B cell (primary cell): ENCODE data around the gene BCL2L15. TPM values are rescaled to one million over a fixed set of nuclear protein-coding genes. Genes with fewer than 3 reads are reported as not detected.

ENCODE experiments used
- ATAC-seq: fragments of 200-7000 bp; cut with Tn5 transposase; one replicate; pipeline ENCODE4 v1.10.0; 2021; ENCODE audit warnings: low read depth, mild to moderate bottlenecking, moderate number of reproducible peaks, moderate library complexity
- CTCF ChIA-PET: fragments of 350-600 bp; sonication (Branson Sonifier 250); formaldehyde crosslinking; loops from one replicate; lab custom pipeline; 2021; ENCODE audit warnings: antibody characterized with exemption, inconsistent platforms; lab: Charles Lee
- POLR2A ChIA-PET: fragments of 350-600 bp; sonication (Branson Sonifier 250); formaldehyde crosslinking; loops from one replicate; lab custom pipeline; 2021; ENCODE audit warnings: antibody characterized with exemption; lab: Charles Lee
- DNase-seq: peaks from one replicate; pipeline ENCODE4 v3.0.0; 2013
- H2AFZ ChIP-seq: 2 replicates; pipeline ENCODE4 v1.6.1; 2012; ENCODE audit warnings: mild to moderate bottlenecking, low read depth, low read length; ENCODE audit not compliant: insufficient read depth, poor library complexity, severe bottlenecking
- H3K27ac ChIP-seq, 2 donors: 1 replicate in 1 of 2; 2 replicates in 1 of 2; pipeline ENCODE4 v1.5.1; 2012 to 2013; ENCODE audit warnings: low read length in 2 of 2, mild to moderate bottlenecking in 2 of 2, moderate library complexity in 1 of 2
- H3K27me3 ChIP-seq, 4 experiments: fragments of 200-600 bp in 1 of 4; sonication (generic) in 1 of 4; replicated peaks in 1 of 4; 1 replicate in 2 of 4; 2 replicates in 2 of 4; pipeline versions ENCODE4 v1.6.1 to v1.7.0; 2013 to 2016; ENCODE audit warnings: low read length in 3 of 4, mild to moderate bottlenecking in 2 of 4, mixed read lengths in 1 of 4, moderate library complexity in 1 of 4; ENCODE audit not compliant: insufficient read depth in 4 of 4, control insufficient read depth in 3 of 4; ENCODE audit errors: control extremely low read depth in 1 of 4
- H3K36me3 ChIP-seq, 2 experiments: replicated peaks in 1 of 2; 1 replicate in 1 of 2; 2 replicates in 1 of 2; pipeline versions ENCODE4 v1.6.1 to v1.7.1; 2013; ENCODE audit warnings: low read length in 1 of 2; ENCODE audit not compliant: insufficient read depth in 2 of 2, control insufficient read depth in 1 of 2; ENCODE audit errors: control extremely low read depth in 1 of 2, extremely low read depth in 1 of 2
- H3K4me1 ChIP-seq, 2 donors: fragments of 200-600 bp in 1 of 2; sonication (generic) in 1 of 2; 1 replicate in 1 of 2; 2 replicates in 1 of 2; pipeline versions ENCODE4 v1.5.1 to v1.6.1; 2013 to 2017; ENCODE audit warnings: low read length in 2 of 2; ENCODE audit not compliant: control insufficient read depth in 2 of 2, insufficient read depth in 2 of 2
- H3K4me2 ChIP-seq: replicated peaks from 2 replicates; pipeline ENCODE3; 2012; ENCODE audit warnings: mild to moderate bottlenecking, low read depth, low read length; ENCODE audit not compliant: poor library complexity, severe bottlenecking
- H3K4me3 ChIP-seq, 5 experiments: fragments of 200-600 bp in 1 of 5; sonication (generic) in 1 of 5; 1 replicate in 3 of 5; 2 replicates in 2 of 5; pipeline versions ENCODE4 v1.5.1 to v1.7.0; 2011 to 2016; ENCODE audit warnings: low read length in 4 of 5, mild to moderate bottlenecking in 4 of 5, low read depth in 2 of 5, control low read depth in 1 of 5, moderate library complexity in 1 of 5; ENCODE audit not compliant: insufficient read depth in 1 of 5; ENCODE audit errors: control extremely low read depth in 1 of 5, extremely low read depth in 1 of 5
- H3K79me2 ChIP-seq: fragments of 200-600 bp; sonication (generic); one replicate; pipeline ENCODE4 v1.6.0; 2016; ENCODE audit warnings: low read length; ENCODE audit not compliant: control insufficient read depth, insufficient read depth
- H3K9ac ChIP-seq: fragments of 200-600 bp; sonication (generic); 2 replicates; pipeline ENCODE4 v1.6.1; 2017; ENCODE audit warnings: mild to moderate bottlenecking, low read length, moderate library complexity
- H3K9me3 ChIP-seq, 3 donors: one replicate each; pipeline versions ENCODE4 v1.6.1 to v1.7.1; 2013; ENCODE audit warnings: low read length in 2 of 3; ENCODE audit not compliant: control insufficient read depth in 2 of 3, insufficient read depth in 1 of 3; ENCODE audit errors: control extremely low read depth in 1 of 3
- H4K20me1 ChIP-seq: 2 replicates; pipeline ENCODE4 v1.6.0; 2012; ENCODE audit warnings: mild to moderate bottlenecking, low read length; ENCODE audit not compliant: insufficient read depth, control insufficient read depth, poor library complexity, severe bottlenecking
- H3K27ac Mint-ChIP-seq: one replicate; pipeline ENCODE4 v1.8.0; 2021; ENCODE audit warnings: mixed read lengths
- H3K27me3 Mint-ChIP-seq: one replicate; pipeline ENCODE4 v1.8.0; 2021; ENCODE audit warnings: mixed read lengths
- H3K4me1 Mint-ChIP-seq: one replicate; pipeline ENCODE4 v1.8.0; 2021; ENCODE audit warnings: mixed read lengths
- H3K4me3 Mint-ChIP-seq: one replicate; pipeline ENCODE4 v1.8.0; 2021; ENCODE audit warnings: mixed read lengths
- H3K9me3 Mint-ChIP-seq: one replicate; pipeline ENCODE4 v1.8.0; 2022; ENCODE audit warnings: mixed read lengths; ENCODE audit not compliant: insufficient read depth
- CTCF ChIP-seq: fragments of 200-600 bp; IDR thresholded peaks from one replicate; pipeline ENCODE4 v1.8.0; 2022; ENCODE audit warnings: antibody characterized with exemption, mild to moderate bottlenecking
- EZH2 ChIP-seq: IDR thresholded peaks from 2 replicates; pipeline ENCODE4 v1.6.1; 2012; ENCODE audit warnings: borderline replicate concordance, low read depth, mild to moderate bottlenecking, moderate library complexity, low read length; ENCODE audit not compliant: insufficient read depth, poor library complexity, severe bottlenecking
- WGBS: methylation state at CpG from one replicate; pipeline ENCODE4 v1.1.5; 2013; ENCODE audit warnings: missing lambda C conversion rate; ENCODE audit not compliant: insufficient coverage; 5-methylcytosine and 5-hydroxymethylcytosine counted together
- intact Hi-C: fragments of 100-400 bp; cut with micrococcal nuclease; formaldehyde crosslinking; loops from one replicate; pipeline ENCODE4 v1.10.0; 2022
- polyA plus RNA-seq: library from polyadenylated mRNA; depleted of rRNA; stranded (reverse); fragments of >200 nt; gene quantifications from 2 replicates; pipeline ENCODE4 v1.2.3, GENCODE V29; 2012
- total RNA-seq, 2 donors: library from RNA; stranded (reverse); fragments of 120-200 nt in 1 of 2; gene quantifications; 1 replicate in 1 of 2; 2 replicates in 1 of 2; pipeline versions ENCODE4 v1.2.3 to v1.2.4, GENCODE V29; 2013 to 2022

BCL2L15 gene
- total and polyA plus RNA-seq, 2 donors (not counting 1 experiment from before 2014, with no cell fraction given), result 0.63 to 1.6 TPM

GRCh38 chr1:113935970-113936369 lies 48.6 kb upstream of the BCL2L15 start:
- no CpG with 5 or more reads among the region's 1 CpG for WGBS
- Mint-ChIP-seq H3K27ac (no peak overlapping the region), H3K4me1 (peaks cover 71% of the 10 kb centered on the region), H3K27me3 (no peaks in the 10 kb centered on the region), H3K4me3 (no peak overlapping the region), H3K9me3 (no peaks in the 10 kb centered on the region)
- Histone ChIP-seq H3K4me1 (peaks cover 32 to 36% of the 10 kb centered on the region in 2 donors), H3K4me2 (no peak overlapping the region), H3K4me3 (no peak overlapping the region), H3K36me3 (peaks cover 0 to 6% of the 10 kb centered on the region in 2 experiments), H3K79me2 (peaks cover 98% of the 10 kb centered on the region), H3K27ac (no peak overlapping the region), H3K9me3 (peaks cover 0 to 3% (median 0%) of the 10 kb centered on the region in 3 donors), H2AFZ (no peak overlapping the region), H3K9ac (no peak overlapping the region), H4K20me1 (peaks cover 57% of the 10 kb centered on the region), H3K27me3 (no peaks in the 10 kb centered on the region)
- POLR2A ChIA-PET, result no interaction called here
- ATAC-seq (no peak), DNase-seq (no peak)
- TF ChIP-seq CTCF (no peak), EZH2 (no peak)
- intact Hi-C loops, result no loop called here
- CTCF ChIA-PET, result no interaction called here

- Histone ChIP-seq H2AFZ (no peak overlapping the region), H3K36me3 (no peaks in the 10 kb centered on the region), H3K9me3 (peaks cover 0 to 3% (median 0%) of the 10 kb centered on the region in 3 donors), H3K27me3 (no peaks in the 10 kb centered on the region), H3K4me3 (no peak overlapping the region), H3K9ac (no peak overlapping the region), H3K27ac (no peak overlapping the region), H3K4me1 (peaks cover 32 to 38% of the 10 kb centered on the region in 2 donors), H3K4me2 (no peak overlapping the region), H3K79me2 (peaks cover 98% of the 10 kb centered on the region), H4K20me1 (peaks cover 65% of the 10 kb centered on the region)
- DNase-seq (no peak), ATAC-seq (no peak)
- H3K4me3 Mint-ChIP-seq, result no peak overlapping the region
- H3K4me1 Mint-ChIP-seq, result peaks cover 71% of the 10 kb centered on the region
- POLR2A ChIA-PET, result no interaction called here
- WGBS, result no CpG with 5 or more reads among the region's 1 CpG
- intact Hi-C loops, result no loop called here
- H3K27ac Mint-ChIP-seq, result no peak overlapping the region
- CTCF ChIA-PET, result interaction anchor here (0.6 to 1.6 kb wide), 3 partner anchors 15 to 707 kb away, joined by 3 to 4 read pairs (median 4); no protein-coding TSS in a partner anchor
- H3K9me3 Mint-ChIP-seq, result no peaks in the 10 kb centered on the region
- H3K27me3 Mint-ChIP-seq, result no peaks in the 10 kb centered on the region
- TF ChIP-seq EZH2 (no peak), CTCF (no peak)
Measured at GRCh38 chr1:113935176-113935575, 47.8 kb upstream of the BCL2L15 start.
